ENCODE measurements around the gene GNB5.

The GNB5 gene

GRCh38 chr15:52134502-52135144, 56.6 kb downstream of the GNB5 start:
- H3K4me3 ChIP-seq (ENCODE audit: low read depth, low read length) = no peak overlapping the region
- no peaks in the 10 kb centered on the region for H3K9me3 ChIP-seq (ENCODE audit: control insufficient read depth, insufficient read depth, low read length)
- no peaks in the 10 kb centered on the region for H3K27me3 ChIP-seq (ENCODE audit: control insufficient read depth, insufficient read depth, low read length)
- peaks cover 4% of the 10 kb centered on the region for H3K4me1 ChIP-seq (ENCODE audit: control insufficient read depth, insufficient read depth, low read length)
- H3K9ac ChIP-seq (ENCODE audit: low read depth, low read length) = no peak overlapping the region
- H3K36me3 ChIP-seq (ENCODE audit: control insufficient read depth, insufficient read depth, low read length) = no peaks in the 10 kb centered on the region

GRCh38 chr15:52133510-52134220, 57.5 kb downstream of the GNB5 start:
- Histone ChIP-seq H3K4me1 (ENCODE audit: control insufficient read depth, insufficient read depth, low read length) (no peaks in the 10 kb centered on the region), H3K4me3 (ENCODE audit: low read depth, low read length) (no peak overlapping the region), H3K36me3 (ENCODE audit: control insufficient read depth, insufficient read depth, low read length) (no peaks in the 10 kb centered on the region), H3K9me3 (ENCODE audit: control insufficient read depth, insufficient read depth, low read length) (no peaks in the 10 kb centered on the region), H3K27me3 (ENCODE audit: control insufficient read depth, insufficient read depth, low read length) (no peaks in the 10 kb centered on the region), H3K9ac (ENCODE audit: low read depth, low read length) (no peak overlapping the region)

- Histone ChIP-seq H3K27me3 (ENCODE audit: control insufficient read depth, insufficient read depth, low read length) (no peaks in the 10 kb centered on the region), H3K4me1 (ENCODE audit: control insufficient read depth, insufficient read depth, low read length) (no peaks in the 10 kb centered on the region), H3K4me3 (ENCODE audit: low read depth, low read length) (no peak overlapping the region), H3K9ac (ENCODE audit: low read depth, low read length) (no peak overlapping the region), H3K9me3 (ENCODE audit: control insufficient read depth, insufficient read depth, low read length) (no peaks in the 10 kb centered on the region), H3K36me3 (ENCODE audit: control insufficient read depth, insufficient read depth, low read length) (no peaks in the 10 kb centered on the region)
Measured at GRCh38 chr15:52132066-52132465, 59.1 kb downstream of the GNB5 start.

- Histone ChIP-seq H3K4me1 (ENCODE audit: control insufficient read depth, insufficient read depth, low read length) (no peaks in the 10 kb centered on the region), H3K27me3 (ENCODE audit: control insufficient read depth, insufficient read depth, low read length) (no peaks in the 10 kb centered on the region), H3K4me3 (ENCODE audit: low read depth, low read length) (no peak overlapping the region), H3K9me3 (ENCODE audit: control insufficient read depth, insufficient read depth, low read length) (no peaks in the 10 kb centered on the region), H3K36me3 (ENCODE audit: control insufficient read depth, insufficient read depth, low read length) (no peaks in the 10 kb centered on the region), H3K9ac (ENCODE audit: low read depth, low read length) (no peak overlapping the region)
Measured at GRCh38 chr15:52128568-52128967, 62.6 kb downstream of the GNB5 start.

GRCh38 chr15:52124270-52124880, 66.8 kb downstream of the GNB5 start:
- Histone ChIP-seq H3K4me3 (ENCODE audit: low read depth, low read length) (no peak overlapping the region), H3K9ac (ENCODE audit: low read depth, low read length) (no peak overlapping the region), H3K36me3 (ENCODE audit: control insufficient read depth, insufficient read depth, low read length) (no peaks in the 10 kb centered on the region), H3K9me3 (ENCODE audit: control insufficient read depth, insufficient read depth, low read length) (no peaks in the 10 kb centered on the region), H3K27me3 (ENCODE audit: control insufficient read depth, insufficient read depth, low read length) (no peaks in the 10 kb centered on the region), H3K4me1 (ENCODE audit: control insufficient read depth, insufficient read depth, low read length) (no peaks in the 10 kb centered on the region)

GRCh38 chr15:52121896-52122295, 69.3 kb downstream of the GNB5 start:
- H3K4me3 ChIP-seq (ENCODE audit: low read depth, low read length) = no peak overlapping the region
- no peaks in the 10 kb centered on the region for H3K4me1 ChIP-seq (ENCODE audit: control insufficient read depth, insufficient read depth, low read length)
- no peak overlapping the region for H3K9ac ChIP-seq (ENCODE audit: low read depth, low read length)
- H3K36me3 ChIP-seq (ENCODE audit: control insufficient read depth, insufficient read depth, low read length) = no peaks in the 10 kb centered on the region
- H3K27me3 ChIP-seq (ENCODE audit: control insufficient read depth, insufficient read depth, low read length) = no peaks in the 10 kb centered on the region
- H3K9me3 ChIP-seq (ENCODE audit: control insufficient read depth, insufficient read depth, low read length) = no peaks in the 10 kb centered on the region

- H3K9ac ChIP-seq (ENCODE audit: low read depth, low read length) = no peak overlapping the region
- no peak overlapping the region for H3K4me3 ChIP-seq (ENCODE audit: low read depth, low read length)
- no peaks in the 10 kb centered on the region for H3K36me3 ChIP-seq (ENCODE audit: control insufficient read depth, insufficient read depth, low read length)
- no peaks in the 10 kb centered on the region for H3K4me1 ChIP-seq (ENCODE audit: control insufficient read depth, insufficient read depth, low read length)
- H3K27me3 ChIP-seq (ENCODE audit: control insufficient read depth, insufficient read depth, low read length) = no peaks in the 10 kb centered on the region
- H3K9me3 ChIP-seq (ENCODE audit: control insufficient read depth, insufficient read depth, low read length) = no peaks in the 10 kb centered on the region
Measured at GRCh38 chr15:52121006-52121405, 70.2 kb downstream of the GNB5 start.

GRCh38 chr15:52120488-52120887, 70.7 kb downstream of the GNB5 start:
- no peaks in the 10 kb centered on the region for H3K9me3 ChIP-seq (ENCODE audit: control insufficient read depth, insufficient read depth, low read length)
- no peak overlapping the region for H3K4me3 ChIP-seq (ENCODE audit: low read depth, low read length)
- H3K36me3 ChIP-seq (ENCODE audit: control insufficient read depth, insufficient read depth, low read length) = no peaks in the 10 kb centered on the region
- H3K9ac ChIP-seq (ENCODE audit: low read depth, low read length) = no peak overlapping the region
- H3K27me3 ChIP-seq (ENCODE audit: control insufficient read depth, insufficient read depth, low read length) = no peaks in the 10 kb centered on the region
- H3K4me1 ChIP-seq (ENCODE audit: control insufficient read depth, insufficient read depth, low read length) = no peaks in the 10 kb centered on the region

- Histone ChIP-seq H3K36me3 (ENCODE audit: control insufficient read depth, insufficient read depth, low read length) (no peaks in the 10 kb centered on the region), H3K27me3 (ENCODE audit: control insufficient read depth, insufficient read depth, low read length) (peaks cover 4% of the 10 kb centered on the region), H3K4me1 (ENCODE audit: control insufficient read depth, insufficient read depth, low read length) (no peaks in the 10 kb centered on the region), H3K4me3 (ENCODE audit: low read depth, low read length) (no peak overlapping the region), H3K9ac (ENCODE audit: low read depth, low read length) (no peak overlapping the region), H3K9me3 (ENCODE audit: control insufficient read depth, insufficient read depth, low read length) (no peaks in the 10 kb centered on the region)
Measured at GRCh38 chr15:52118969-52119749, 72.0 kb downstream of the GNB5 start.

GRCh38 chr15:52117549-52117948, 73.6 kb downstream of the GNB5 start:
- Histone ChIP-seq H3K4me1 (ENCODE audit: control insufficient read depth, insufficient read depth, low read length) (no peaks in the 10 kb centered on the region), H3K27me3 (ENCODE audit: control insufficient read depth, insufficient read depth, low read length) (peaks cover 13% of the 10 kb centered on the region), H3K4me3 (ENCODE audit: low read depth, low read length) (no peak overlapping the region), H3K36me3 (ENCODE audit: control insufficient read depth, insufficient read depth, low read length) (no peaks in the 10 kb centered on the region), H3K9ac (ENCODE audit: low read depth, low read length) (no peak overlapping the region), H3K9me3 (ENCODE audit: control insufficient read depth, insufficient read depth, low read length) (no peaks in the 10 kb centered on the region)

- Histone ChIP-seq H3K36me3 (ENCODE audit: control insufficient read depth, insufficient read depth, low read length) (no peaks in the 10 kb centered on the region), H3K27me3 (ENCODE audit: control insufficient read depth, insufficient read depth, low read length) (peaks cover 26% of the 10 kb centered on the region), H3K4me1 (ENCODE audit: control insufficient read depth, insufficient read depth, low read length) (no peaks in the 10 kb centered on the region), H3K9me3 (ENCODE audit: control insufficient read depth, insufficient read depth, low read length) (no peaks in the 10 kb centered on the region), H3K9ac (ENCODE audit: low read depth, low read length) (no peak overlapping the region), H3K4me3 (ENCODE audit: low read depth, low read length) (no peak overlapping the region)
Measured at GRCh38 chr15:52115598-52116427, 75.4 kb downstream of the GNB5 start.
